WTC11 (cell line): ENCODE results near the gene JMJD8. TPM values are rescaled to one million over a fixed set of nuclear protein-coding genes. Genes with fewer than 3 reads are reported as not detected.

ENCODE experiments used
- ATAC-seq: fragments of 200-7000 bp; cut with Tn5 transposase; 2 replicates; pipeline ENCODE4 v1.10.0; 2021; ENCODE audit warnings: mild to moderate bottlenecking, moderate library complexity
- CTCF ChIA-PET: fragments of 300-600 bp; sonication (Branson Sonifier 250); formaldehyde crosslinking; loops from one replicate; lab custom pipeline; 2021; ENCODE audit warnings: antibody characterized with exemption; lab: Charles Lee
- POLR2A ChIA-PET: fragments of 350-600 bp; sonication (Branson Sonifier 250); formaldehyde crosslinking; loops from one replicate; lab custom pipeline; 2021; ENCODE audit warnings: antibody characterized with exemption; lab: Charles Lee
- DNase-seq: peaks from one replicate; pipeline ENCODE4 v3.0.0; 2021; ENCODE audit warnings: low spot score
- H3K27ac Mint-ChIP-seq: 2 replicates; pipeline ENCODE4 v1.8.0; 2021; ENCODE audit warnings: mixed read lengths
- H3K27me3 Mint-ChIP-seq: 2 replicates; pipeline ENCODE4 v1.8.0; 2021; ENCODE audit warnings: low read depth, mild to moderate bottlenecking, moderate library complexity, mixed read lengths
- H3K36me3 Mint-ChIP-seq: 2 replicates; pipeline ENCODE4 v1.8.0; 2021; ENCODE audit warnings: mixed read lengths
- H3K4me1 Mint-ChIP-seq: 2 replicates; pipeline ENCODE4 v1.8.0; 2022; ENCODE audit warnings: mixed read lengths
- H3K4me3 Mint-ChIP-seq: 2 replicates; pipeline ENCODE4 v1.8.0; 2021; ENCODE audit warnings: mild to moderate bottlenecking, moderate library complexity, mixed read lengths
- H3K9me3 Mint-ChIP-seq: 2 replicates; pipeline ENCODE4 v1.8.0; 2021; ENCODE audit warnings: mixed read lengths
- CREB1 ChIP-seq: sonication (generic); formaldehyde crosslinking; IDR thresholded peaks from 2 replicates; pipeline ENCODE4 v1.8.0; 2023; ENCODE audit warnings: mild to moderate bottlenecking, missing genetic modification reagents
- ESRRA ChIP-seq: sonication (generic); formaldehyde crosslinking; IDR thresholded peaks from 2 replicates; pipeline ENCODE4 v1.8.1; 2022; ENCODE audit warnings: mild to moderate bottlenecking, missing genetic modification reagents, borderline replicate concordance
- JUN ChIP-seq: sonication (generic); formaldehyde crosslinking; IDR thresholded peaks from 2 replicates; pipeline ENCODE4 v1.8.0; 2023; ENCODE audit warnings: mild to moderate bottlenecking, missing genetic modification reagents
- KAT7 ChIP-seq: sonication (generic); formaldehyde crosslinking; IDR thresholded peaks from 2 replicates; pipeline ENCODE4 v1.8.1; 2023; ENCODE audit warnings: missing genetic modification reagents, mild to moderate bottlenecking, borderline replicate concordance
- NFE2L1 ChIP-seq: sonication (generic); formaldehyde crosslinking; IDR thresholded peaks from 2 replicates; pipeline ENCODE4 v1.8.1; 2023; ENCODE audit warnings: missing genetic modification reagents
- NFYB ChIP-seq: sonication (generic); formaldehyde crosslinking; conservative IDR thresholded peaks from 2 replicates; pipeline ENCODE4 v1.8.0; 2022; ENCODE audit warnings: low read depth, missing genetic modification reagents
- OVOL2 ChIP-seq: fragments of 250-450 bp; sonication (Bioruptor Pico); IDR thresholded peaks from 2 replicates; pipeline ENCODE4 v1.9.0; 2021; ENCODE audit warnings: mild to moderate bottlenecking, borderline replicate concordance
- RELA ChIP-seq: sonication (generic); formaldehyde crosslinking; IDR thresholded peaks from 2 replicates; pipeline ENCODE4 v1.8.1; 2022; ENCODE audit warnings: missing genetic modification reagents, mild to moderate bottlenecking, borderline replicate concordance
- SMAD4 ChIP-seq: sonication (generic); formaldehyde crosslinking; IDR thresholded peaks from 2 replicates; pipeline ENCODE4 v1.8.0; 2022; ENCODE audit warnings: mild to moderate bottlenecking, missing genetic modification reagents
- TCF7 ChIP-seq: sonication (generic); formaldehyde crosslinking; IDR thresholded peaks from 2 replicates; pipeline ENCODE4 v1.8.0; 2022; ENCODE audit warnings: mild to moderate bottlenecking, low read depth, missing genetic modification reagents, moderate library complexity
- TEAD1 ChIP-seq: sonication (generic); formaldehyde crosslinking; IDR thresholded peaks from 2 replicates; pipeline ENCODE4 v1.8.0; 2022; ENCODE audit warnings: mild to moderate bottlenecking, missing genetic modification reagents
- ZNF263 ChIP-seq: sonication (generic); formaldehyde crosslinking; IDR thresholded peaks from 2 replicates; pipeline ENCODE4 v1.8.1; 2022; ENCODE audit warnings: low read depth, mild to moderate bottlenecking, moderate library complexity, missing genetic modification reagents
- total RNA-seq: library from RNA; stranded (reverse); gene quantifications from 3 replicates; pipeline ENCODE4 v1.2.3, GENCODE V29; 2021
- TF ChIP-seq, protein P1 (sequence below): sonication (generic); formaldehyde crosslinking; IDR thresholded peaks from 2 replicates; pipeline ENCODE4 v1.8.0; 2022; ENCODE audit warnings: mild to moderate bottlenecking, missing genetic modification reagents
- TF ChIP-seq, protein P2 (sequence below): sonication (generic); formaldehyde crosslinking; IDR thresholded peaks from 2 replicates; pipeline ENCODE4 v1.8.1; 2022; ENCODE audit warnings: missing genetic modification reagents, borderline replicate concordance
- TF ChIP-seq, protein P3 (sequence below): sonication (generic); formaldehyde crosslinking; IDR thresholded peaks from 2 replicates; pipeline ENCODE4 v1.8.1; 2023; ENCODE audit warnings: mild to moderate bottlenecking, missing genetic modification reagents, moderate library complexity
- TF ChIP-seq, protein P4 (sequence below): sonication (generic); formaldehyde crosslinking; IDR thresholded peaks from 2 replicates; pipeline ENCODE4 v1.8.1; 2022; ENCODE audit warnings: low read depth, missing genetic modification reagents, borderline replicate concordance
- TF ChIP-seq, protein P5 (sequence below): sonication (generic); formaldehyde crosslinking; IDR thresholded peaks from 2 replicates; pipeline ENCODE4 v1.8.1; 2023; ENCODE audit warnings: mild to moderate bottlenecking, missing genetic modification reagents, moderate library complexity
- TF ChIP-seq, protein P6 (sequence below): sonication (generic); formaldehyde crosslinking; IDR thresholded peaks from 2 replicates; pipeline ENCODE4 v1.8.1; 2023; ENCODE audit warnings: mild to moderate bottlenecking, moderate library complexity, missing genetic modification reagents

Gene JMJD8
- total RNA-seq, 1 experiment from 2014 or later, result 61.2 TPM

DNA sequence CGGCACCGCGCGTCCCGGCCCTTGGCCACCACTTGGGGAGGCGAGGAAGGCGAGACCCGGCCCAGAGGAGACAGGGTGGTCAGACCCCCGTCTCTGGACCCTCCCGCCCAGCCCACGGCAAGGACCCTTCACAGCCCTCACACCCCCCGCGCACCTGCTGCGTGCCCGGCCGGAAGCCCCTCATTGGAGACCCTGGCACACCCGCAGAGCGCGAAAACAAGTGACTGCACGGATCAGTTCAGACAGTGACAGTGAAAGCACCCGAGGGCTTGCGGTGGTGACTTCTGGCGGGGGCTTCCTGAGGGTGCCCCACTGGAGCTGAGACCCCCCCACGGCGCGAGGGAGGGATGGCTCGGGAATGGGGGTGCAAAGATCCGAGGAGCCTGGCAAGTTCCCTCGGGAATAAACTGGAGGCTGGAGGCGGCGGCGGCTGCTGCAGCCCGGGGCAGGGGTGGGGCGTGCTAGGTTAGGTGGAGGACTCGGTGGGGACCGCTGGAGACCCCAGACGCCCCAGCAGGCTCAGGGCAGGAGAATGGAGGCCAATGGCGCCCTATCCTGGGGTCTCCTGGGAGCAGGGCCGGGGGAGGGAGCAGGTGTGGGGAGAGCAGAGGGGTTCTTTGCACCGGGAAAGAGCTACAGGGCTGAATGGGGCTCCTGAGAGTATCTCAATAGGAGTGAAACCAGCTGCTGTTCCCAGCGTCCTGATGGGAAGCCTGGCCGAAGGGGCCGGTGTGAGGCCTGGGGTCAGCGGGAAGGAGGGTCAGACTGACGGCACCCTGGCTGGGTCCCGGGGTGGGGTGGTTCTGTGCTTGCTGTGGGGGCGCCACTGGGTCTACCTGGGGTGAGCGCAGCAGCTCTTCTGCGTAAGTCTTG, 22.3 kb upstream of the JMJD8 start:
- H3K4me3 Mint-ChIP-seq, result peak overlapping the region; percentile 72
- ChIA-PET CTCF (interaction anchor here (0.8 to 3.4 kb wide), 11 partner anchors 9 to 351 kb away, joined by 3 to 23 read pairs (median 7); partner anchors contain the start of genes ANTKMT, CCDC78, CHTF18 and CIAO3), POLR2A (interaction anchor here (0.5 to 1.1 kb wide), 4 partner anchors 10 to 540 kb away, joined by 3 read pairs; no protein-coding TSS in a partner anchor)
- no peaks in the 10 kb centered on the region for H3K4me1 Mint-ChIP-seq
- TF ChIP-seq OVOL2 (CRISPR knock-in tag), result no peak
- TF ChIP-seq, protein P1, sequence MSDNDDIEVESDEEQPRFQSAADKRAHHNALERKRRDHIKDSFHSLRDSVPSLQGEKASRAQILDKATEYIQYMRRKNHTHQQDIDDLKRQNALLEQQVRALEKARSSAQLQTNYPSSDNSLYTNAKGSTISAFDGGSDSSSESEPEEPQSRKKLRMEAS (CRISPR knock-in tag), result 0 out of 2 replicates have a peak, but pooled peaks have one; percentile 26
- DNase-seq (no peak), ATAC-seq (peak; percentile 13)
- H3K9me3 Mint-ChIP-seq, result no peaks in the 10 kb centered on the region
- no peaks in the 10 kb centered on the region for H3K36me3 Mint-ChIP-seq
- H3K27me3 Mint-ChIP-seq, result peaks cover 74% of the 10 kb centered on the region
- no peak overlapping the region for H3K27ac Mint-ChIP-seq

DNA sequence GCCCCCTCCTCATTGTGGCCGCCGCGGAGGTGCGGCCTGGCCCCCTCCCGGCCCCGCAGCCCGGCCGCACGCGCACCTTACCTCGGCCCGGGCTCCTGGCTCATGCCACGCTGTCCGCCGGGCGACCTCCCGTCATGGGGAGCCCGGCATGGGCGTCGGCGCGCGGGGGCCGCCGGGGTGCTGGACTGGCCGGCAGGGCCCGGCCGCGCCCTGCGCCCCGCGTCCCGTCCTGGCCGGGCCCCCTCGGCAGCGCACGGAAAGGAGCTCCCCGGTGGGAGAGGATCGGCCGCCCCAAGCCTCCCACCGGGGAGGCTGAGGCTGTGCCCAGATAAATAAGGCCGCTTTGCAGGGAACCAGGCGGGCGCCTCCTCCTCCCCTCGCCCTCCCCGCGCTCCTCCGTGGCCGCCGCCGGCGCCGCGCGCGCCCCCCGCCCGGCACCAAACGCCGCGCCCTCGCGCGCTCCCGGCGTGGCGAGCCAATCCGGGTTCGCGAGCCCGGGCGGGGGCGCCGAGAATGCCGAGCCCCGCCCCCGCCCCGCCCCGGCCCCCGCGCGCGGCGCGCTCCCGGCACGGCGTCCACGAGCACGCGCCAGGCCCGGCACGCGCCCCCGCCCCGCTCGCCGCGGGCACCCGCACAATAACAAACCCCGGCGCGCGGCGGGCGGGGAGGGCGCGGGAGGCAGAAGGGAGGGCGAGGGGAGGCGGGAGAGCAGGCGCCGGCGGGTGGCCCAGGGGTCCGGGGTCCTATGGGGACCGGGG, 21.5 kb upstream of the JMJD8 start, which contains the start of gene FBXL16:
FBXL16 (minus strand) TSS at position 371 of the 758 bp plus-strand sequence. CDS start 8,396 bp downstream, outside the sequence.
- H3K27ac Mint-ChIP-seq, result no peak within 1 kb of the TSS
- H3K27me3 Mint-ChIP-seq, result peaks cover 79% of the 10 kb centered on the region
- no peak for DNase-seq
- peak within 1 kb of the TSS; percentile 72 for H3K4me3 Mint-ChIP-seq
- ATAC-seq, result peak; percentile 11
- POLR2A ChIA-PET, result interaction anchor here (0.6 to 1.0 kb wide), 2 partner anchors 10 to 11 kb away, joined by 3 read pairs; no protein-coding TSS in a partner anchor
- CTCF ChIA-PET, result interaction anchor here (1.3 to 4.5 kb wide), 4 partner anchors 10 to 80 kb away, joined by 5 to 25 read pairs (median 6); partner anchors contain the start of gene METRN
- TF ChIP-seq NFE2L1 (CRISPR knock-in tag) (no peak), TCF7 (CRISPR knock-in tag) (no peak), ESRRA (CRISPR knock-in tag) (no peak), ZNF263 (CRISPR knock-in tag) (0 out of 2 replicates have a peak, but pooled peaks have one; percentile 38), NFYB (CRISPR knock-in tag) (no peak), JUN (CRISPR knock-in tag) (no peak)
- TF ChIP-seq, protein P2, sequence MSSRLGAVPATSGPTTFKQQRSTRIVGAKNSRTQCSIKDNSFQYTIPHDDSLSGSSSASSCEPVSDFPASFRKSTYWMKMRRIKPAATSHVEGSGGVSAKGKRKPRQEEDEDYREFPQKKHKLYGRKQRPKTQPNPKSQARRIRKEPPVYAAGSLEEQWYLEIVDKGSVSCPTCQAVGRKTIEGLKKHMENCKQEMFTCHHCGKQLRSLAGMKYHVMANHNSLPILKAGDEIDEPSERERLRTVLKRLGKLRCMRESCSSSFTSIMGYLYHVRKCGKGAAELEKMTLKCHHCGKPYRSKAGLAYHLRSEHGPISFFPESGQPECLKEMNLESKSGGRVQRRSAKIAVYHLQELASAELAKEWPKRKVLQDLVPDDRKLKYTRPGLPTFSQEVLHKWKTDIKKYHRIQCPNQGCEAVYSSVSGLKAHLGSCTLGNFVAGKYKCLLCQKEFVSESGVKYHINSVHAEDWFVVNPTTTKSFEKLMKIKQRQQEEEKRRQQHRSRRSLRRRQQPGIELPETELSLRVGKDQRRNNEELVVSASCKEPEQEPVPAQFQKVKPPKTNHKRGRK (CRISPR knock-in tag), result no peak
- TF ChIP-seq, protein P3, sequence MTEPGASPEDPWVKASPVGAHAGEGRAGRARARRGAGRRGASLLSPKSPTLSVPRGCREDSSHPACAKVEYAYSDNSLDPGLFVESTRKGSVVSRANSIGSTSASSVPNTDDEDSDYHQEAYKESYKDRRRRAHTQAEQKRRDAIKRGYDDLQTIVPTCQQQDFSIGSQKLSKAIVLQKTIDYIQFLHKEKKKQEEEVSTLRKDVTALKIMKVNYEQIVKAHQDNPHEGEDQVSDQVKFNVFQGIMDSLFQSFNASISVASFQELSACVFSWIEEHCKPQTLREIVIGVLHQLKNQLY (CRISPR knock-in tag), result no peak
- H3K4me1 Mint-ChIP-seq, result no peaks in the 10 kb centered on the region
- no peaks in the 10 kb centered on the region for H3K36me3 Mint-ChIP-seq
- no peaks in the 10 kb centered on the region for H3K9me3 Mint-ChIP-seq

DNA sequence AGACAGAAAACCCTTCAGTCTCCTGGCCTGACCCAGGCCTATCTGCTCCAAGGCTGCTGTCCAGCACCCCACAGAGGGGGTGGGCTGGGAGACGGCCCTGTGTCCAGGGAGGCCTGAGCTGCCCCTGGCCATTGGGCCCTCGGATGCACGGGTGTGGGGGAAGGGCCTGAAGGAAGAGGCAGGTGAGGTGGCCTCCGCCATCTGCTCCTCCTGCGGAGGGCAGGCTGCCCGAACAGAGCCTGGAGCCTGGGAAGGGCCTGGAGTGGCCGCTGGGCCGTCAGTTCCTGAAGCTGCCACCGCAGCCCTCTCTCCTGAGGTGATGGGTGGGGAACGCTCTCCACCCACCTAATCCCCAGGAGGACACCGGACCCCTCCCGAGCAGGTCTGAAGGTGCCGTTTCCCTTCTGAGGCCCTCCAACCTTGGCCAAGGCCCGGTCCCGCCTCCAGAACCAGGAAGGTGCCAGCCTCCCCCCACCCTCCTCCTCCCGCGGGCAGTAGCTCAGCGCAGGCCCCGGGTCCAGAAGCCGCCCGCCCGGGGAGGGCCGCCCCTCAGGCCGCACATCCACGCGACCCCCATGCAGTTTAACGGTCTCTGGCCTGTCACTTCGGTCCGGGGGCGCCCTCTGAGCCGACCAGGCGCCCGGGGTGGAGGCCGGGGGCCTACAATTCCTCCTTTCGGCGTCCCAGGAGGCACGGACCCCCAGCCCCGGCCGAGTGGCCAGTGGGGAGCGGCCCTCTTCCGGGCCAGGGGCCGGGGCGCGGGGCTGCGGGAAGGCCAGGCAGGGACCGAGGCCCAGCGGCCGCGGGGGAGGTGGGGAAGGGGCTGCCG, 20.6 kb upstream of the JMJD8 start:
- Mint-ChIP-seq H3K27me3 (peaks cover 85% of the 10 kb centered on the region), H3K4me3 (peak overlapping the region; percentile 55), H3K36me3 (no peaks in the 10 kb centered on the region), H3K9me3 (no peaks in the 10 kb centered on the region), H3K4me1 (no peaks in the 10 kb centered on the region), H3K27ac (no peak overlapping the region)
- DNase-seq (no peak), ATAC-seq (0 out of 2 replicates have a peak, but pooled peaks have one; percentile 2)
- CTCF ChIA-PET, result interaction anchor here (1.3 to 4.5 kb wide), 4 partner anchors 8 to 81 kb away, joined by 5 to 25 read pairs (median 6); partner anchors contain the start of gene METRN
- POLR2A ChIA-PET, result interaction anchor here (0.8 to 1.0 kb wide), 2 partner anchors 9 to 83 kb away, joined by 3 read pairs; partner anchors contain the start of gene RPUSD1
- TF ChIP-seq, protein P4, sequence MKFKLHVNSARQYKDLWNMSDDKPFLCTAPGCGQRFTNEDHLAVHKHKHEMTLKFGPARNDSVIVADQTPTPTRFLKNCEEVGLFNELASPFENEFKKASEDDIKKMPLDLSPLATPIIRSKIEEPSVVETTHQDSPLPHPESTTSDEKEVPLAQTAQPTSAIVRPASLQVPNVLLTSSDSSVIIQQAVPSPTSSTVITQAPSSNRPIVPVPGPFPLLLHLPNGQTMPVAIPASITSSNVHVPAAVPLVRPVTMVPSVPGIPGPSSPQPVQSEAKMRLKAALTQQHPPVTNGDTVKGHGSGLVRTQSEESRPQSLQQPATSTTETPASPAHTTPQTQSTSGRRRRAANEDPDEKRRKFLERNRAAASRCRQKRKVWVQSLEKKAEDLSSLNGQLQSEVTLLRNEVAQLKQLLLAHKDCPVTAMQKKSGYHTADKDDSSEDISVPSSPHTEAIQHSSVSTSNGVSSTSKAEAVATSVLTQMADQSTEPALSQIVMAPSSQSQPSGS, result no peak
- no peak for TF ChIP-seq KAT7 (CRISPR knock-in tag)
- TF ChIP-seq, protein P1 (CRISPR knock-in tag), result no peak
- no peak for TF ChIP-seq CREB1
- no peak for TF ChIP-seq TEAD1 (CRISPR knock-in tag)
- TF ChIP-seq SMAD4 (CRISPR knock-in tag), result no peak
- TF ChIP-seq, protein P5, sequence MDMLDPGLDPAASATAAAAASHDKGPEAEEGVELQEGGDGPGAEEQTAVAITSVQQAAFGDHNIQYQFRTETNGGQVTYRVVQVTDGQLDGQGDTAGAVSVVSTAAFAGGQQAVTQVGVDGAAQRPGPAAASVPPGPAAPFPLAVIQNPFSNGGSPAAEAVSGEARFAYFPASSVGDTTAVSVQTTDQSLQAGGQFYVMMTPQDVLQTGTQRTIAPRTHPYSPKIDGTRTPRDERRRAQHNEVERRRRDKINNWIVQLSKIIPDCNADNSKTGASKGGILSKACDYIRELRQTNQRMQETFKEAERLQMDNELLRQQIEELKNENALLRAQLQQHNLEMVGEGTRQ, result no peak
- TF ChIP-seq, protein P6, sequence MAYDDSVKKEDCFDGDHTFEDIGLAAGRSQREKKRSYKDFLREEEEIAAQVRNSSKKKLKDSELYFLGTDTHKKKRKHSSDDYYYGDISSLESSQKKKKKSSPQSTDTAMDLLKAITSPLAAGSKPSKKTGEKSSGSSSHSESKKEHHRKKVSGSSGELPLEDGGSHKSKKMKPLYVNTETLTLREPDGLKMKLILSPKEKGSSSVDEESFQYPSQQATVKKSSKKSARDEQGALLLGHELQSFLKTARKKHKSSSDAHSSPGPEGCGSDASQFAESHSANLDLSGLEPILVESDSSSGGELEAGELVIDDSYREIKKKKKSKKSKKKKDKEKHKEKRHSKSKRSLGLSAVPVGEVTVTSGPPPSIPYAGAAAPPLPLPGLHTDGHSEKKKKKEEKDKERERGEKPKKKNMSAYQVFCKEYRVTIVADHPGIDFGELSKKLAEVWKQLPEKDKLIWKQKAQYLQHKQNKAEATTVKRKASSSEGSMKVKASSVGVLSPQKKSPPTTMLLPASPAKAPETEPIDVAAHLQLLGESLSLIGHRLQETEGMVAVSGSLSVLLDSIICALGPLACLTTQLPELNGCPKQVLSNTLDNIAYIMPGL (CRISPR knock-in tag), result peak; percentile 38; the same call in 1 of the 2 replicates
- TF ChIP-seq RELA (CRISPR knock-in tag), result 0 out of 2 replicates have a peak, but pooled peaks have one; percentile 21
